Measurements from ENCODE around the gene CENPO. TPM values are rescaled to one million over a fixed set of nuclear protein-coding genes. Genes with fewer than 3 reads are reported as not detected.

The CENPO gene
- total and polyA plus RNA-seq, 12 donors = 2.6 to 16.6 (median 9.5) TPM

DNA sequence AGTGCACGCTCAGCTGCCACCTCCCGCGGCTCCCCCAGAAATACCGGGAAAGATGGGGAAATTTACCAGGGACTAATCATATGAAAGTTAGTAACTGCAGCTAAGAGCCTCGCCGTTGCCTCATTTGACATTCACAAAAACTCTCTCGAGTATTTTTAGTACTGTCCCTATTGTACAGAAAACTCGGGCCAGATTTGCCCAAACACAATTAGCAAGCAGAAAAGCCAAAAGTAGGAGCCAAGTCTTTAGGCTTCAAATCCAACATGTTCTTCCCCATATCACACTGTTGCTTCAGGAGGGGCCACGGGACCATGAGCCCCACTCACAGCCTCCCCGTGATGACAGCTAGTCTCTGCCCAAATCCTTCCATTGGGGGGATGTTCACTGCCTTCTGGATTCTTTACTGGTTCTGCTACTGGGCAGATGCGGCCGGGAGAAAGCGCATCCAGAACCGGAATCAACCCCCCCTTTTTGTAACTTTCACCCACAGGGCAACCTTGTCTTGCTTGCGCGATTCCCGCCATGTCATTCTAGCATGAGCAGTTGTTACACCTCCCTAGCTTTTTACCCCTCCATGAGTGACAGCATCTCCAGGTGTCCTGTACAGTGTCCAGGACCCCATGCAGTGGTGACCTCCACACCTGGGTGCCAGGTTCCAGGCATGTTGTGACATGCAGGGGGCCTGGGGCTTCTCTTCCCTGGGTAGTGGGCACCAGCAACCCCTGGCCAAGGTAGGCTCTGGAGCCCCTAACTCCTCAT lies 35.2 kb downstream of the CENPO start:
- no peak for TF ChIP-seq POLR2A (IDR thresholded peaks at IDR 0.05)
- TF ChIP-seq, protein P1, sequence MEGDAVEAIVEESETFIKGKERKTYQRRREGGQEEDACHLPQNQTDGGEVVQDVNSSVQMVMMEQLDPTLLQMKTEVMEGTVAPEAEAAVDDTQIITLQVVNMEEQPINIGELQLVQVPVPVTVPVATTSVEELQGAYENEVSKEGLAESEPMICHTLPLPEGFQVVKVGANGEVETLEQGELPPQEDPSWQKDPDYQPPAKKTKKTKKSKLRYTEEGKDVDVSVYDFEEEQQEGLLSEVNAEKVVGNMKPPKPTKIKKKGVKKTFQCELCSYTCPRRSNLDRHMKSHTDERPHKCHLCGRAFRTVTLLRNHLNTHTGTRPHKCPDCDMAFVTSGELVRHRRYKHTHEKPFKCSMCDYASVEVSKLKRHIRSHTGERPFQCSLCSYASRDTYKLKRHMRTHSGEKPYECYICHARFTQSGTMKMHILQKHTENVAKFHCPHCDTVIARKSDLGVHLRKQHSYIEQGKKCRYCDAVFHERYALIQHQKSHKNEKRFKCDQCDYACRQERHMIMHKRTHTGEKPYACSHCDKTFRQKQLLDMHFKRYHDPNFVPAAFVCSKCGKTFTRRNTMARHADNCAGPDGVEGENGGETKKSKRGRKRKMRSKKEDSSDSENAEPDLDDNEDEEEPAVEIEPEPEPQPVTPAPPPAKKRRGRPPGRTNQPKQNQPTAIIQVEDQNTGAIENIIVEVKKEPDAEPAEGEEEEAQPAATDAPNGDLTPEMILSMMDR (IDR thresholded peaks at IDR 0.05) = no peak
- no peak overlapping the region for H3K4me3 ChIP-seq
- DNase-seq = no peak
- intact Hi-C loops (cut with DNase I) = loop anchor here in 1 of 2 donors (5.0 kb wide), 1 partner anchor 416 kb away; no protein-coding TSS in a partner anchor
- no peak overlapping the region for H3K27ac ChIP-seq
- no peaks in the 10 kb centered on the region for H3K27me3 ChIP-seq
- no peaks in the 10 kb centered on the region for H3K36me3 ChIP-seq (replicated peaks in 1 of 2)
- no peaks in the 10 kb centered on the region for H3K9me3 ChIP-seq (replicated peaks in 1 of 3)
- H3K4me1 ChIP-seq (replicated peaks in 1 of 2) = peaks cover 0 to 8% of the 10 kb centered on the region in 2 donors
- 74 to 81% (median 79%) methylated on average over 15 to 17 of the region's 17 CpGs for WGBS, 4 donors

DNA sequence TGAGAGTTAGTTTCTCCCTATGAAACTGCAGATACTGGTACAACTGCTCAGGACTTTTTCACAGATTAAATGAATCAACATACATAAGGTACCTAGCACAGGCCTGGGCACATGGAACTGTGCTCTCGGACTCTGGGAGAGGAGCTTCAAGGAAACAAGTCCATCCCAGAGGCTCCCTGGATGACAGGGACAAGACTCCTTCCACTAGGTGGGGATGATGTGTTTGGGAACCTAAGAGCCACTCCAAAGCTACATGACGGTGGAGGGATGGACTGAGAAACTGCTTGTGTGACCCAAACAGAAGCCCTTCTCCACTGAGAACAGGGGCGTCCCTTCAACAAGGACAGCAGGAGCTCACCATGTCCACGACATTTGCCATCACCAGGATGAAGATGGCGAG lies 37.1 kb downstream of the CENPO start:
- no peak for TF ChIP-seq POLR2A (IDR thresholded peaks at IDR 0.05)
- TF ChIP-seq, protein P1 (IDR thresholded peaks at IDR 0.05) = peak in 1 of 6 experiments; percentile 7
- Histone ChIP-seq H3K4me1 (replicated peaks in 1 of 2) (peaks cover 0 to 8% of the 10 kb centered on the region in 2 donors), H3K9me3 (replicated peaks in 1 of 3) (no peaks in the 10 kb centered on the region), H3K4me3 (no peak overlapping the region), H3K27ac (no peak overlapping the region), H3K27me3 (no peaks in the 10 kb centered on the region), H3K36me3 (replicated peaks in 1 of 2) (no peaks in the 10 kb centered on the region)
- intact Hi-C loops (cut with DNase I) = no loop called here
- DNase-seq = peak in 1 of 7 donors; percentile 9
- WGBS, 4 donors = 86 to 92% (median 88%) methylated on average over 4 to 5 of the region's 5 CpGs

DNA sequence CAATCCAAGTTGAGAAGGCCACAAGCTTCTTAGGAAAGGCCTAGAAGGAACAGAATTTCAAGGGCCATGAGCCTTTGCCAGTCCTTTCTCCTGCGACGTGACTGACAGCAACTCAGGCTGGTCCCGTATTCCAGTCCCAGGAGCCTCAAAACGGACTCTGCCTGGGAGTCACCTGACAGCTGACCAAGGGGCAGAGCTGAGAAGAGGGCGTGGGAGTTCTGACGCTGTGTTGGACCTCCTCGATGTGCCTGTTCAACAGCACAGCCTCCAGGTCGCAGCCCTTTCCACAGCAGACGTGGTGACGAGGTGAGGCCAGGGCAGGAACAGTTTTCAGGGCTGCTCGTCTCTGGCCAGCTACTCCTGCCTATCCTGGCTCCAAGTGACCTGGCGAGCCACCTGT lies 37.6 kb downstream of the CENPO start:
- H3K4me3 ChIP-seq = no peak overlapping the region
- H3K27me3 ChIP-seq = no peaks in the 10 kb centered on the region
- no peaks in the 10 kb centered on the region for H3K36me3 ChIP-seq (replicated peaks in 1 of 2)
- intact Hi-C loops (cut with DNase I) = no loop called here
- TF ChIP-seq, protein P1 (IDR thresholded peaks at IDR 0.05) = no peak
- no peak for TF ChIP-seq POLR2A (IDR thresholded peaks at IDR 0.05)
- 87 to 95% (median 94%) methylated on average over 5 to 12 of the region's 12 CpGs for WGBS, 4 donors
- H3K27ac ChIP-seq = no peak overlapping the region
- H3K9me3 ChIP-seq (replicated peaks in 1 of 3) = no peaks in the 10 kb centered on the region
- peaks cover 0 to 8% of the 10 kb centered on the region in 2 donors for H3K4me1 ChIP-seq (replicated peaks in 1 of 2)
- DNase-seq = peak in 1 of 7 donors; percentile 9

DNA sequence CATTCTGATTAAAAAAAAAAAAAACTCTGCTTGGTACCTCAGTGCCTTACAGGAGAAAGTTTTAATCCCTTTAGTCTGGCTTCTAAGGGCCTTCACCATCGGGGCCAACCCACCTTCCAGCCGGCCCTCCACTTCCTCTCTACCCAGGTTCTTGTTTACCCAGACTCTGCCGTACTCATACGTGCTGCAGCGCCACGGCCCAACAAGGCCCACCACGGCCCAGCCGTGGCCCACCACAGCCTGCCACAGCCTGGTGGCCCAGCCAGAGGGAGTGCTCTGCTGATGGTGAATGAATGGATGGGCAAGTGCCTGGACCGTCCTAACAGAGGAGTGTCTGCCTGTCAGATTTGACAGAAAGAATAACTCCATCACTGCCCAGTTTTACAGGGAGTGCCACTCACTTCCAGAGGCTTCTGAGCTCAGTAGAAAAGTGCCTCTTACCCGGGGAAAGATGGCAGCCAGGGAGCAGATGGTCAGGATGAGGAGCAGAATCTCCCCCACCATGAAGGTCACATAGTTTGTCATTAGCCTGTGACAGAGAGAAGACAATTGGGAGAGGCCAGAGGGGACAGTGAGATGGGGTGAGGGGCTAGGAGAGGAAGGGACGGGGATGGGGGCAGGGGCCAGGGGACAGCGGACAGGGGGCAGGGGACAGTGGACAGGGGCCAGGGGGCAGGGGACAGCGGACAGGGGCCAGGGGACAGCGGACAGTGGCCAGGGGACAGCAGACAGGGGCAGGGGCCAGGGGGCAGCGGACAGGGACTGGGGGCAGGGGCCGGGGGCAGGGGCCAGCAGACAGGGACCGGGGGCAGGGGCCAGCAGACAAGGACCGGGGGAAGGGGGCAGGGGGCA lies 38.2 kb downstream of the CENPO start:
- H3K27me3 ChIP-seq = no peaks in the 10 kb centered on the region
- H3K36me3 ChIP-seq (replicated peaks in 1 of 2) = no peaks in the 10 kb centered on the region
- DNase-seq = peak in 1 of 7 donors; percentile 7
- H3K9me3 ChIP-seq (replicated peaks in 1 of 3) = no peaks in the 10 kb centered on the region
- no peak overlapping the region for H3K27ac ChIP-seq
- 73 to 88% (median 82%) methylated on average over 7 to 18 of the region's 18 CpGs for WGBS, 4 donors
- no peak for TF ChIP-seq POLR2A (IDR thresholded peaks at IDR 0.05)
- TF ChIP-seq, protein P1 (IDR thresholded peaks at IDR 0.05) = no peak
- no peak overlapping the region for H3K4me3 ChIP-seq
- peaks cover 0 to 8% of the 10 kb centered on the region in 2 donors for H3K4me1 ChIP-seq (replicated peaks in 1 of 2)
- intact Hi-C loops (cut with DNase I) = no loop called here
